ENCODE data around the gene PPP1R15A. TPM values are rescaled to one million over a fixed set of nuclear protein-coding genes. Genes with fewer than 3 reads are reported as not detected.

PPP1R15A gene
- total RNA-seq, 1 donor from 2014 or later = 158 TPM

- DNase-seq (ENCODE audit: low spot score in 2 of 2, unreplicated experiment in 2 of 2) = no peak
- Mint-ChIP-seq H3K27me3 (ENCODE audit: low read depth) (no peaks in the 10 kb centered on the region), H3K4me3 (no peak overlapping the region), H3K27ac (no peak overlapping the region), H3K36me3 (peaks cover 19% of the 10 kb centered on the region), H3K9me3 (no peaks in the 10 kb centered on the region), H3K4me1 (no peaks in the 10 kb centered on the region)
- TF ChIP-seq, protein P1, sequence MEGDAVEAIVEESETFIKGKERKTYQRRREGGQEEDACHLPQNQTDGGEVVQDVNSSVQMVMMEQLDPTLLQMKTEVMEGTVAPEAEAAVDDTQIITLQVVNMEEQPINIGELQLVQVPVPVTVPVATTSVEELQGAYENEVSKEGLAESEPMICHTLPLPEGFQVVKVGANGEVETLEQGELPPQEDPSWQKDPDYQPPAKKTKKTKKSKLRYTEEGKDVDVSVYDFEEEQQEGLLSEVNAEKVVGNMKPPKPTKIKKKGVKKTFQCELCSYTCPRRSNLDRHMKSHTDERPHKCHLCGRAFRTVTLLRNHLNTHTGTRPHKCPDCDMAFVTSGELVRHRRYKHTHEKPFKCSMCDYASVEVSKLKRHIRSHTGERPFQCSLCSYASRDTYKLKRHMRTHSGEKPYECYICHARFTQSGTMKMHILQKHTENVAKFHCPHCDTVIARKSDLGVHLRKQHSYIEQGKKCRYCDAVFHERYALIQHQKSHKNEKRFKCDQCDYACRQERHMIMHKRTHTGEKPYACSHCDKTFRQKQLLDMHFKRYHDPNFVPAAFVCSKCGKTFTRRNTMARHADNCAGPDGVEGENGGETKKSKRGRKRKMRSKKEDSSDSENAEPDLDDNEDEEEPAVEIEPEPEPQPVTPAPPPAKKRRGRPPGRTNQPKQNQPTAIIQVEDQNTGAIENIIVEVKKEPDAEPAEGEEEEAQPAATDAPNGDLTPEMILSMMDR (IDR thresholded peaks at IDR 0.05; ENCODE audit: unreplicated experiment) = no peak
Observed at GRCh38 chr19:48859711-48860572, 12.3 kb upstream of the PPP1R15A start.

DNA sequence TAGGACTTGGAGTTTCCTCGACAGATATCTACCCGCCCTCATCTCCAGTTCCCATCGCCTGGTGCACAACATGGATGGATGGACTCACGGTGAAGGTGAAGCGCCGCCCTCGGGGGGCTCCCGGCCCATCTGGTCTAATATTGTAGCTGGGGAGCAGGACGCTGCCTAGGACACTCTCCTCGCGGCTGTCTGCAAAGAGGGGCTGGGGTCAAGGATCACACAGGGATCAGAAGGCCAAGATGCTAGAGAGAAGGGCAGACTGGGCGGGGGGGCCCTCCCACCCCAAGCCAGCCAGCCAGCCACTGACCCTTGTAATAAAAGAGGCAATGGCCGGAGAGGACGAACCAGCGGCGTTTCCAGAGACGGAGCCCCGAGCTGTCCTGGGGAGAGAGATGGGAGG lies 10.9 kb upstream of the PPP1R15A start:
- no peaks in the 10 kb centered on the region for H3K4me1 Mint-ChIP-seq

GRCh38 chr19:48862827-48863226 lies 9.4 kb upstream of the PPP1R15A start:
- peaks cover 12% of the 10 kb centered on the region for H3K4me1 Mint-ChIP-seq
- no peaks in the 10 kb centered on the region for H3K27me3 Mint-ChIP-seq (ENCODE audit: low read depth)
- H3K36me3 Mint-ChIP-seq = peaks cover 14% of the 10 kb centered on the region
- no peak overlapping the region for H3K4me3 Mint-ChIP-seq
- no peak overlapping the region for H3K27ac Mint-ChIP-seq
- DNase-seq (ENCODE audit: low spot score in 2 of 2, unreplicated experiment in 2 of 2) = no peak
- no peaks in the 10 kb centered on the region for H3K9me3 Mint-ChIP-seq
- TF ChIP-seq, protein P1 (IDR thresholded peaks at IDR 0.05; ENCODE audit: unreplicated experiment) = no peak

More for the DNA sequence above, 10.9 kb upstream of the PPP1R15A start:
- TF ChIP-seq, protein P1 (IDR thresholded peaks at IDR 0.05; ENCODE audit: unreplicated experiment) = no peak
- Mint-ChIP-seq H3K9me3 (no peaks in the 10 kb centered on the region), H3K27ac (no peak overlapping the region), H3K4me3 (no peak overlapping the region), H3K36me3 (peaks cover 19% of the 10 kb centered on the region), H3K27me3 (ENCODE audit: low read depth) (no peaks in the 10 kb centered on the region)
- no peak for DNase-seq (ENCODE audit: low spot score in 2 of 2, unreplicated experiment in 2 of 2)

- Mint-ChIP-seq H3K36me3 (peaks cover 7% of the 10 kb centered on the region), H3K4me1 (peaks cover 22% of the 10 kb centered on the region), H3K27me3 (ENCODE audit: low read depth) (no peaks in the 10 kb centered on the region), H3K9me3 (no peaks in the 10 kb centered on the region), H3K4me3 (peak overlapping the region; percentile 56), H3K27ac (peak overlapping the region; percentile 95)
- TF ChIP-seq, protein P1 (IDR thresholded peaks at IDR 0.05; ENCODE audit: unreplicated experiment) = no peak
- DNase-seq (ENCODE audit: low spot score in 2 of 2, unreplicated experiment in 2 of 2) = no peak
Observed at GRCh38 chr19:48866692-48867091, 5.5 kb upstream of the PPP1R15A start.

DNA sequence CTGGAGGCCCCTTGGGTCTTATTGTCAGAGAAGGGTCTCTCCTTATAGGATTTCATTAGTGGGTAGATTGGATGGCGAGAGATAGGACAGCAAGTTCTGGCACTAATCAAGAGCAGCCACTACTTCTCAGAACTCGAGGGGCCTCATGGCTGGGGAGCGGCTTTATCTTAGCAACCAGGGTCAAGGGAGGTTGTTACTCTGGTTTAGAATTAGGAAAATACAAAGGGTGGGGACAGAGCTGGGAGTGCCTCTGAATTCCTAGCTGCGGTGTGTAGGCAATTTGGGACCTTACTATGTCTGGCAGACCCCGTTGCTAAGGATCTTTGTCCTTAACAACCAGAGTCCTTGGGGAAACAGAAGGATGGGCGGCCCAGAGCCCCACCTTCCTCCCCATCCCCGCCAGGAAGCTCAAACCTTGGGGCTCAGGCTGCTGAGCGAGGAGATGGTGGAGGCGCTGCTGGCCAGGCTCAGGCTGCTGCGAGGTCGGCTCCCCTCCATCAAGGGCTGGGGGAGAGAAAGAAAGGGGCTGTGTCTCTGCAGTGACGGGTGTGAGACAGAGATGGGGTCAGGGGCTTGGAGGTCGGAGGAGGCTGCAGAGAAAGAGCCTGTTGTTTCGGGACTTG lies 5.0 kb upstream of the PPP1R15A start:
- peaks cover 24% of the 10 kb centered on the region for H3K4me1 Mint-ChIP-seq

More for the DNA sequence above, 5.0 kb upstream of the PPP1R15A start:
- Mint-ChIP-seq H3K4me3 (peak overlapping the region; percentile 56), H3K36me3 (peaks cover 7% of the 10 kb centered on the region), H3K27me3 (ENCODE audit: low read depth) (no peaks in the 10 kb centered on the region), H3K9me3 (no peaks in the 10 kb centered on the region), H3K27ac (peak overlapping the region; percentile 95)
- DNase-seq (ENCODE audit: low spot score in 2 of 2, unreplicated experiment in 2 of 2) = no peak
- TF ChIP-seq, protein P1 (IDR thresholded peaks at IDR 0.05; ENCODE audit: unreplicated experiment) = no peak

Data from mesothelial cell of epicardium (in vitro differentiated cells).